IPS-NIHi11 (cell line): ENCODE data around the gene SCIMP.
A peak's percentile ranks its signal among the peaks of the same experiment; 100 is the strongest.
"Not testable (repeated sequence)": the region's sequence is repeated elsewhere in the genome, so short reads cannot be mapped to it uniquely, and the experiment has no call there.

Source experiments
- DNase-seq: peaks from one replicate; pipeline ENCODE4 v3.0.0; 2012; ENCODE audit warnings: mixed read lengths, low spot score

Gene SCIMP

DNA sequence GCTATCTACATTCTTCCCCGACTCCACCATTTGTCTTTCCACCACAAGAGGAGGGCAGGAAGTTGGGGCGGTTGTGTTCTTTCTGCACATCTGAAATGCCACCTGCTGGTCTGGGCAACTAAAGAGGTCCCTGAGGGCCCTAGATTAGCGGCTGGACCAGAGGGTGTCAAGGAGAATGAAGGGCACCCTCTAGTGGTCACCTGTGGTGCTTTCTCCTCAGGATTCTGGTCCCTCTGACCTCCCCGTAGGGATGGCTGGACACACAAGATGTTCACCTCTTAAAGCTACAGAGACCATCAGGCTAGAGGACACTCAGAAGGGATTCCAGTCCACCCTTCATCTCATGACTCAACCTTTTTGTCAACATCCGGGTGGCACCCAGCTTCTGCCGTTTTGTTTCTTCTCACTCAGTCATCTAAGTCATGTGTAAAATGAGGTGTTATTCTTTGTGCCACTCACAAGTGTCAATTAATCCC, 2.9 kb upstream of the SCIMP start:
- DNase-seq, result peak; percentile 86

DNA sequence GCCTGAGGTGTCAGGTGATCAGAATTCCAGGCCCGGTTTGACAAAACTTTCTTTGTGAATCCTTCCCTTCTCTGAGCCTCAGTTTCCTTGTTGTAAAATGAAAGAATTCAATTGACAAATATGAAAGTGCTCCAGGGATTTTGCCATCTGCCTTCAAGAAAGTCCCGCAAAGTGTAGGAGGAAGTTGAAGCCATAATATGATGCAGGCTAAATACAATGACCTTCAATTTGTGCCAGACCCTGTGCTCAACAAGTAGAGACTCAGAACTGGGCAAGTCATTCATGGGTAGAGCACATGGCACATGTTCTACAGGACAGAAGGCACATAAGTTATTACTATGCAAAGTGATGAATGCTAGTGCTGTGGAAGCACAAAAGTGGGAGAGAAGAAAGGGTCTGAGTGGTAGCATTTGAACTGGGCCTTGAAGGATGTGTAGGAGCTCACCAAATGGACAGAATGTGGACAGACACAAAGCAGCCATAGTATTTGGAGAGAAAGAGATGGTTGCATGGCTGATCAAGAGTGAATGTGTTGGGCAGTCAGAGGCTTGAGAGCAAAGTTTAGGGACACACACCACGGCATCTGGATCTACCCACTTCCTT, 2.4 kb upstream of the SCIMP start:
- DNase-seq, result no peak

DNA sequence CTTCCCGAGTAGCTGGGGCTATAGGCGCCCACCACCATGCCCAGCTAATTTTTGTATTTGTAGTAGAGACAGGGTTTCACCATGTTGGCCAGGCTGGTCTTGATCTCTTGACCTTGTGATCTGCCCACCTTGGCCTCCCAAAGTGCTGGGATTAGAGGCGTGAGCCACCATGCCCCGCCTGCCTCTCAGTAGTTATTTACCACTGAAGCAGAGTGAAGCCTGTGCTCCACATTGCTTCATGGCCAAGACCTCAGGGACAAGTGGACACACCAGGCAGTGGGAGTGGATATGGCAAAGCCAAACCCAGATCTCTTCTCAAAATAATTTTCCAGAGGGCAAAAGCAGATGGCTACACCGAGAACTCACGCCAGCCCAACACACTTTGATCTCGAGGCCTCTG, 1.2 kb downstream of the SCIMP start:
- DNase-seq, result not testable (repeated sequence)

DNA sequence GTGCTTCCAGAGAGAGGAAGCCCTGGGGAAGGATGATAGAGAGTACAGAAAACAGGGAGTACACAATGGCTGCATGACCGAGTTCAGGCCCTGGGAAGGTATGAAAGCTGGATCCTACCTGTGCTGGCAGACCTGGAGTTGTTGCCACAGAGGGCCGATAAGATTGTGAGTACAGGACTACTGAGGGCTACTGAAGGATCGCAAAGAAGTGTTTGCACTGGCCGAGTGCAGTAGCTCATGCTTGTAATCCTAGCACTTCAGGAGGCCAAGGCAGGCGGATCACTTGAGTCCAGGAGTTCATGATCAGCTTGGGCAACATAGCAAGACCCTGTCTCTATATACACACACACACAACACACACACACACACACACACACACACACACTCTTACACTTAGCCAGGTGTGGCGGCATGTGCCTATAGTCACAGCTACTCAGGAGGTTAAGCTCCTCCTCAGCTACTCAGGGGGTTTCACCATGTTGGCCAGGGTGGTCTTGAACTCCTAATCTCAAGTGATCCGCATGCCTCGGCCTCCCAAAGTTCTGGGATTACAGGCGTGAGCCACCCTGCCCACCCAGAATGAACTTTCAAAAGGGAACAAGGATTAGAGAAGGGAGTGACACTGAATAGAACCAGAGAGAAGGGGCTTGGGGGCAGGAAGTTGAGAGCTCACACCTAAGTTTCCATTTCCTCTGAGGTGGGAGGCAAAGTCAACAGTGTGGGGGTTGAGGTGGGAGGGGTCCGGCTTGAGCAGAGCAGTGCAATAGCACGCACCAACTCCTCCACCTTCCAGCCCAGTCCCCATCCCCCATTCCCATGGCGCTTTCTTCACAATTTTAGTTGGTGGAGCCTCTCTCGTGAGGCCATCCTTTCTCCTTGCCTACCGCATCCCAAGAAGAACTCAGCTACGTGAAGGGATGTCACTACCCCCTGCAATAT, 7.5 kb downstream of the SCIMP start:
- no peak for DNase-seq

DNA sequence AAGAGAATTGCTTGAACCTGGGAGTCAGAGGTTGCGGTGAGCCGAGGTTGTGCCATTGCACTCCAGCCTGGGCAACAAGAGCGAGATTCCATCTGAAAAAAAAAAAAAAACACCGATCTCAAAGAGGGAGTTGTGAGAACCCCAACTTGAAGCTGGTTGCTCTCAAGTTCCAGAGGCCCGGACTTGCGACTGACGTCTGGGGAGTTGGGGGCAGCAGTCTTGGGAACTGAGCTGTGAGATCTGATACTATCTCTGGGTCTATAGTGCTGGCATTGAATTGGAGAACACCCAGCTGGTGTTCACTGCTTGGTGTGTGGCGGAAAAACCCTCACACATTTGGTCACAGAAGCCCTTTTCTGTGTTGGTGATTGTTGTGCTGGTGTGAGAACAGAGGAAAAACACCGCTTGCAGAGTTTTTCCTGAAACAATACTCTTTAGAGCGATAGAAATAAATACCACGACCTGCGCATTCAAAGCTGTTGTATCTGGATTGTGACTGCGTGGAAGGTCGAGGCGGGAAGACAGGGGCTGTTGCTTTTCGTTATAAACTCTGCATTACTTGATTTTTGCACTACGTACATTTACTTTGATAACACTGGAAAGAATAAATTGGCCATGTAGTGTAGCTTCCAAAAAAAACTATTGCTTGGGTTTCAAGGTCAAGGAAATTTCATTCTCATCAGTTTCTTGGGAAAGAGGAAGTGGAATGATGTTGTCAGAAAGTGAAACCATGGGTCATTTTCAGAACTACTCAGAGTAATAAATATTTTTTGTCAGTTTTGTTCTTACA, 8.8 kb downstream of the SCIMP start:
- DNase-seq, result no peak

DNA sequence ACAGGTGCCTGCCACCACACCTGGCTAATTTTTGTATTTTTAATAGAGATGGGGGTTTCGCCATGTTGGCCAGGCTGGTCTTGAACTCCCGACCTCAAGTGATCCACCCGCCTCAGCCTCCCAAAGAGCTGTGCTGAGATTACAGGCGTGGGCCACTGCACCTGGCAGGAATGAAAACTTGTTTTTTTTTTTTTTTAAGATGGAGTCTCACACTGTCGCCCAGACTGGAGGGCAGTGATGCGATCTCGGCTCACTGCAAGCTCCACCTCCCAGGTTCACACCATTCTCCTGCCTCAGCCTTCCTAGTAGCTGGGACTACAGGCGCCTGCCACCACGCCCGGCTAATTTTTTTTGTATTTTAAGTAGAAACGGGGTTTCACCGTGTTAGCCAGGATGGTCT, 12.7 kb downstream of the SCIMP start:
- DNase-seq, result not testable (repeated sequence)

DNA sequence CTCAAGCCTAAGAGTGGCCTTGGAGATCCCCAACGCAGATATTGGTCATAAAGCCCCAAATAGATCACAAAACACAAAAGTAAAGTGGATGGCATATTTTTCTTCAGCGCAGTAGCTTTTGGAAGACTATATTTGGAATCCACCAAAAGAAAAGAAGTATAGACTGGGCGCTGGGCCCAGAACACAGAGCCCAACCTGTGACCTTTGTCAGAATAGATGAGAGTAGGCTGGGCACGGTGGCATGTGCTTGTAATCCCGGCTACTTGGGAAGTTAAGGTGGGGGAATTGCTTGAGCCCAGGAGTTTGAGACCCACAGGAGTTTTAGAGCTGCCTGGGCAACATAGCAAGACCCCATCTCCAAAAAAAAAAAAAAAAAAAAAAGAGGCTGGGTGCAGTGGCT, 14.6 kb downstream of the SCIMP start:
- DNase-seq, result no peak

DNA sequence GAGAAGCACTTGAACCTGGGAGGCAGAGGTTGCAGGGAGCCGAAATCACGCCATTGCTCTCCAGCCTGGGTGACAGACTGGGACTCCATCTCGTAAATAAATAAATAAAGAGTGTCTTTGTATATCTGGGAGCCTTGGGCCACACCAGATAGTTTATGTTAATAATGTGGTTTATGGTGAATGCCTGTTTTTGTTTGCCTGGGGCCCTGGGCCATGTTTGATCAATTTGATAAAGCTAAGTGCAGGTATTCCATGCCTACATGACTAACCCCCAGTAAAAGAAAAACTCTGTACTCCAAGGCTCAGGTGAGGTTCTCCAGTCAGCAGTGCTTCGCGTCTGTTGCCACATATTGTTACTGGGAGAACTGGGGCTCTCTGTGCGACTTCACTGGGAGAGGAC, 15.1 kb downstream of the SCIMP start:
- DNase-seq, result no peak

DNA sequence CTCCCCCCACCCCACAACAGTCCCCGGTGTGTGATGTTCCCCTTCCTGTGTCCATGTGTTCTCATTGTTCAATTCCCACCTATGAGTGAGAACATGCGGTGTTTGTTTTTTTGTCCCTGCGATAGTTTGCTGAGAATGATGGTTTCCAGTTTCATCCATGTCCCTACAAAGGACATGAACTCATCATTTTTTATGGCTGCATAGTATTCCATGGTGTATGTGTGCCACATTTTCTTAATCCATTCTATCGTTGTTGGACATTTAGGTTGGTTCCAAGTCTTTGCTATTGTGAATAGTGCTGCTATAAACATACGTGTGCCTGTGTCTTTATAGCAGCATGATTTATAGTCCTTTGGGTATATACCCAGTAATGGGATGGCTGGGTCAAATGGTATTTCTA, 17.1 kb downstream of the SCIMP start:
- DNase-seq, result not testable (repeated sequence)

DNA sequence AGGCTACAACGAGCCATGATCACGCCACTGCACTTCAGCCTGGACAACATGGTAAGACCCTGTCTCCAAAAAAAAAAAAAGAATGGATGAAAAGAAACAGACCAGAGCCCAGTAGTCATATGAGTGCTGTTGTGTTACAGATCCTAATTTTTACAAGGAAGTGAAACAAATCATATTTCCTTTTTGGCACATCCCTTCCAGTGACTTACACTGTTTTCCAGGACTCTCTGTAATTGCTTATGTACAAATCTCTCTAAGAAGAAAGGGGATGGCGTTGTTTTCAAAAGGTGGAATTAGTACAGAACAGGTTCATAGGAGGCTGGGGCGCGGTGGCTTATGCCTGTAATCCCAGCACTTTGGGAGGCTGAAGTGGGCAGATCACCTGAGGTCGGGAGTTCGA, 23.2 kb downstream of the SCIMP start:
- DNase-seq, result no peak

DNA sequence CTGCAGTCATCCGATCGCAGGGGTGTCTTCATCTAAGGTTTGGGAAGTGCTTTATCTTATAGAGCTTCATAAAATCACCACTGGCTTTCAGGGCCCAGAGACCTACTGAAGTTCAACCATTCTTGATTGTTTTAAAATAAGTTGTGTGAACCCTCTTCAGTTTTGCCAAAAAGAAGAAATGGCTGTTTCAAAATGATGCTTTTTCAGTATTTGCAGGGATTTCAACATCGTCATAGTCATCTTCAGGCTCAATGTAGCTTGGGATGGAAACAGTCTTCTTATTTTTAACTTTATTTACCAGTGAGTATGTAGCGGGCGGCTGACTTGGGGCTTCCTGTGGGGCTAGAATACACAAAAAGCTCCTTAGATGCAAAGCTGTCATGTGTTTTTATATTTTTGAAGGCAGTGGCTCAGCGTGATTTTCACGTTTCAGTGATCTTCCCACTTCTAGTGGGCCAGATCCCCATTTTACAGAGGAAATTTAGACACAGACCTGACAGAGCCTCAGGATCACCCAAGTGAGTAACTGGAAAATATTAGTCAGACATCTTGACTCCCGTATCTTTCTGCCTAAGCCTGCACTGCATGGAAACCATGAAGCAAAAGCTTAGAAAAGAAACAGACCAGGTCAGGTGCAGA, 23.9 kb downstream of the SCIMP start:
- DNase-seq, result no peak

DNA sequence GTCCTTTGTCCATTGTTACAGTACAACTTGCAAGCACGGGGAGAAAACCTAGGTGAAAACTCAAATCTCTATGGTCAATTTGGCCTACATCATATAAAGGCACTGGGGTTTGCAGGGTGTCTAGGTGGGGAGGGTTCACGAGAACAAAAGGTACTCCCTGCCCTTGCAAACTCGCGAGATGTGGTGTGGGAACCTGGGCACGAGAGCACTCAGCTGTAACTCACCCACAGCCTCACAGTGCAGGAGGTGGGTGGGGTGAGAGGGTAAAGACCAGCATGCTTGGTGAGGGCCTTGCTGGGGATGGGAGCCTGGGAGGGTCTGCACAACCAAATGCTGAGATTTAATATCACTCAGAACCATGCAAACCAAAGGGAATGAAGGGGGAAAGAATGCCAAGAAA, 24.6 kb downstream of the SCIMP start:
- no peak for DNase-seq

DNA sequence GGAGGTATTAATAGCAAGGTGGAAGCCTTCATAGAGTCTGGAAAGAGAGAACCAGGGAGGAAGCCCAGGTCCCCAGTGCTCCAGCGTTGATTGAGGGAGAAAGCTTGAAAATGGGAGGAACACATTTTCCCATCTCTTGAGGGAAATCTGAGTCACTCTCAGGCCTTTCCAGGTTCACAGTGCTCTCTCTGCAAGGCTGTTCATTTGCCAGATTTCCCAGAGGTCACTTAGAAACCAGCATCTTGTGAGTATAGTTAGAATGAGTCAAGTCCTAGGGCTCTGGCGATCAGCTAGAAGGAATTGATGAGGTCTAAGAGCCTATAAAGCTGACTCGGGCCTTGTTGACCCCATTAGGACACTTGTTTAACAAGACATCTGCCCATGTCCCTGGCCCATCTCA, 25.3 kb downstream of the SCIMP start:
- no peak for DNase-seq

DNA sequence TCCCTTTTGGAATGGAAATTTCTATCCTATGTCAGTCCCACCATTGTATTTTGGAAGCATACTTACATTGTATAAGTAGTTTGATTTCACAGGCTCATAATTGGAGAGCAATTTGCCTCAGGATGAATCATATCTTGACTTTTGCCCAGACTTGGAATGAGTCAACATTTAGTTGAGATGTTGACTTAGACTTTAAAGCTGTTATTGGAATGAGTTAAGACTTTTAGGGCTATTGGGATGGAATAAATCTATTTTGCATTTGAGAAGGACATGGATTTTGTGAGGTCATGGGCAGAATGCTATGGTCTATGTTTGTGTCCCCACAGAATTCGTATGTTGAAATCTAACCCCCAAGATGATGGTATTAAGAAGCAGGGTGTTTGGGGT, 30.8 kb downstream of the SCIMP start:
- DNase-seq, result no peak

DNA sequence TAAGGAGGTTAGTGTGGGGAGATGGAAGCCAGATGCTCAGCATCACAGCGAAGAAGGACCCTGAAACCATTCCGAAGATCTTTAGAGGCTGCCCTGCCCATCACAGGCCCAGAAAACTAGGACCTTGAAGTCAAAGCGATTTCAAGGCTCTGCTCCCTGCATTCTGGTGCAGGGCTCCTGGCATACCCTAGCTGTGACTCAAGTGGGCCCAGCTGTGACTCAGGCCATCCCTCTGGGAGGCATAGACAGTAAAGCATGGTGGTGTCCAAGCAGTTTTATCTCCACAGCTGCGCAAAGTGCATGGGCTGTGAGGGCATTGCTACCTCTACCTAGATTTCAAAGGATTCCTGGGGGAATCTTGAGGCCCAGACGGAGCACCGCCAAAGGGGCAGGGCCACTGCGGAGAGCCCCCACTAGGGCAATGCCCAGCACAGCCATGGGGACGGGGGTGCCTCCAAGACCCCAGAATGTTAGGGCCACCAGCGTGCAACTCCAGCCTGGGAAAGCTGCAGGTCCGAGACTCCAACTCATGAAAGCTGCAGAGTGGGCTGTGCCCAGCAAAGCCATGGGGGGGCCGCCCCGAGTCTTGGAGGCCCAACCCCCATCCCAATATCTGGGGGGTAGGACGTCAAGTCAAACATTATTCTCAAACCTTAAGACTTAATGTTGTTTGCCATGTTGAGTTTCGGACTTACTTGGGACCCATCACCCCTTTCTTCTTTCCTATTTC, 31.3 kb downstream of the SCIMP start:
- DNase-seq, result no peak

DNA sequence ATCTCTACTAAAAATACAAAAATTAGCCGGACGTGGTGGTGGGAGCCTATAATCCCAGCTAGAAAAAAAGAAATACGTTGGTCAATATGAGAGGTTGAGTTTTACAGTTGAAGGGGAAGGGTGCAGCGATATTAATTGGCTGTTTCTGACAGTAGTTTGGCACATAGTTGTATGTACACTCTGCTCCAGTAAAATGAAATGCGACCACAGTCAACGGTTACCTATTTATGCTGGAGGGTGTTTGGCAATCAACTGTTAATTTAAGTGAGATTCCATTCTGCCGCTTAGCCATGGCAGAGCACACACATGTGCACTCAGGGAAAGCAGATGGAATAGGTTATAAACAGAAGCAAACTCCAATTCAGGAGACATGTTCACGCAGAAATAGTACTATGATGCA, 33.6 kb downstream of the SCIMP start:
- DNase-seq, result no peak

DNA sequence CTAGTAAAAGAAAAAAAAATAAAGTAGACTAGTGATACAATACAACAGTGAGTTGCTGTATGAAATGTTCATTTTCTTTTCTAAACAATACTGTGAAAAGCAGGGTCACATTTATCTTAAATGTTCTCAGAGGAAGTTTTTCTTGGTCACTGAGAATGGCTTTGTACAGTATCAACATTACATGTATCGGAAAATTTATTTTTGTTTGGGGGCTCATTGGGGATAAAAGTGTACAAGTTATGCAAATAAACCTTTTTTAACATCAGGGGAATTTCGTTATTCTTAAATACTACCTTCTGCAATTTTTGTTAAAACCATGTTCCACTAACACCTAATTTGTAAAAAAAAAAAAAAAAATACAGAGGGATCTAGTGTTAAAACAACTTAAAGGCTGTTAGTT, 34.3 kb downstream of the SCIMP start:
- DNase-seq, result no peak

DNA sequence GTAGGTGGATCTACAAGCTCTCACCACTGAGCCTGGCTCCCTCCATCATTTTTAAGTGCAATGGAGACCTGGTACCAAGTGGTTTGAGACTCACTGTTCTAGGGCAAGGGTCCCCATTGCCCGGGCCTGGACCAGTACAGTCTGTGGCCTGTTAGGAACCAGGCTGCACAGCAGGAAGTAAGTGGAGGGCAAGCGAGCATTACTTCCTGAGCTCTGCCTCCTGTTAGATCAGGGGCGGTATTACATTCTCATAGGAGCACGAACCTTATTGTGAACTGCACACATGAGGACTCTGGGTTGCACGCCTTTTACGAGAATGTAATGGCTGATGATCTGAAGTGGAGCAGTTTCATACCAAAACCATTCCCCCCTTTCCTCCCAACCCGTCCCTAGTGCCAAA, 36.2 kb downstream of the SCIMP start:
- DNase-seq, result no peak

DNA sequence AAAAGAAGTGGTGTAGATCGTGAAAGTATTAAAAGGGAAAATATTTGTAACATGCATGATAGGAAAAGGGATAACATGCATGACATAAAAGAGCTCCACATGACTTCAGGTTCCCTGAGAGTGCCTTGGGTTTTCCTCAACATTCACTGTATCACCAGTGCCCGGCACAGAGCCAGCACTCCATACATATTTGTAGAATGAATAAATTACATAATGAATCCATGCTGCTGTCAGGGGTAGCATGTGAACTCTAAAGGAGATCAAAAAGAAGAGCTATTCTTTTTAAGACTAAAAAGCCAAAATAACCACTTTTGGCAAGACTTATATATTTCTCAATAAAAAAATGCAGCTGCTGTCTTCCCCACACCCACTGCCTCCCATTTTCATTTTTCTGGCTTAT, 40.3 kb downstream of the SCIMP start:
- DNase-seq, result no peak

DNA sequence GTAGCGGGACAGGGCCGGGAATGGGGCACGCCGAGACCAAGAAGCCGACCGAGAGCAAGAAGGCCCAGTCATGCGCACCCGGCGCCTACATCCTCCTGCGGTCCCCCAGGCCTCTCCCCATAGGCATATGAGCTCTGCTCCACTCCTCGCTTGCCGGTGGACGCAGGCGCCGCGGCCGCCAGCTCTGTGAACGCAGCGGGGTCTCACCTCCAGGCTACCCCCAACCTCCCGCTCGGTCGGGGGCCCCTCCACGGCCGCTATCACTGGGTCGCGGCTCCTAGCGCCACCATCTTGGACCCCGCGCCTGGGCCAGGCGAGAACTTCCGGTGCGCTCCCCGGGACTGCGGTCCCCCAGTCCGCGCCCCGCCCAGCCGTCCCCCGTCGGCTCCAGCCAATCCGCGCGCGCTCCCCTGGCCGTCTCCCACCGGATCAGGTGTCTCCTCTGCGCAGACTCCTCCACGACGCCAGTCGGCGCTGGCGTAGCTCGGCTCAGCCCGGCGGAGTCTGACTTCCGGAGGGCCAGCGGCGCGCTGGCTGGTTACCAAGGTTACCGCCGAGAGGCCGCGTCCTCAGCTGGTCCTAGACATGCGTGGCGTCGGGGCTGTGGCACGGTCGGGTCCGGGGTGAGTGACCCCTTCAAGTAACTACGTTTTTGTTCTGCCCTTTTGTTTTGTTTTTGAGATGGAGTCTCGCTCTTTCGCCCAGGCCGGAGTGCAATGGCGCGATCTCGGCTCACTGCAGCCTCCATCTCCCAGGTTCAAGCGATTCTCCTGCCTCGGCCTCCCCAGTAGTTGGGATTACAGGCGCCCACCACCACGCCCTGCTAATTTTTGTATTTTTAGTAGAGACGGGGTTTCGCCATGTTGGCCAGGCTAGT, 42.9 kb downstream of the SCIMP start, which contains the start of gene ZNF594:
Gene ZNF594, minus strand, starts transcription at position 328 of the 877 bp plus-strand sequence. CDS start 7,612 bp downstream, outside the sequence.
- DNase-seq, result peak; percentile 100
